KOPT-K1 (cell line): ENCODE results near the gene TSGA10.

Experiments
- H3K27ac ChIP-seq: fragments of 200-600 bp; sonication (generic); 2 replicates; pipeline ENCODE4 v1.5.1; 2016; ENCODE audit warnings: antibody characterized with exemption, mild to moderate bottlenecking, low read depth, low read length; ENCODE audit not compliant: poor library complexity, severe bottlenecking
- H3K36me3 ChIP-seq: fragments of 200-600 bp; sonication (generic); 2 replicates; pipeline ENCODE4 v1.5.1; 2017; ENCODE audit warnings: antibody characterized with exemption, mild to moderate bottlenecking, low read length, moderate library complexity; ENCODE audit not compliant: insufficient read depth
- H3K9me3 ChIP-seq: fragments of 200-600 bp; sonication (generic); 2 replicates; pipeline ENCODE4 v1.5.1; 2017; ENCODE audit warnings: antibody characterized with exemption, low read length, mild to moderate bottlenecking; ENCODE audit not compliant: insufficient read depth, poor library complexity, severe bottlenecking

The TSGA10 gene

GRCh38 chr2:99112617-99113016 is 42.1 kb downstream of the TSGA10 start:
- Histone ChIP-seq H3K9me3 (no peaks in the 10 kb centered on the region), H3K27ac (no peak overlapping the region), H3K36me3 (no peaks in the 10 kb centered on the region)

GRCh38 chr2:99111945-99112344 is 42.8 kb downstream of the TSGA10 start:
- Histone ChIP-seq H3K27ac (no peak overlapping the region), H3K36me3 (no peaks in the 10 kb centered on the region), H3K9me3 (no peaks in the 10 kb centered on the region)

- no peaks in the 10 kb centered on the region for H3K36me3 ChIP-seq
- no peak overlapping the region for H3K27ac ChIP-seq
- H3K9me3 ChIP-seq = no peaks in the 10 kb centered on the region
Measured at GRCh38 chr2:99111236-99111635, 43.5 kb downstream of the TSGA10 start.

- H3K9me3 ChIP-seq = no peaks in the 10 kb centered on the region
- H3K27ac ChIP-seq = no peak overlapping the region
- H3K36me3 ChIP-seq = no peaks in the 10 kb centered on the region
Measured at GRCh38 chr2:99106913-99107312, 47.8 kb downstream of the TSGA10 start.

- H3K27ac ChIP-seq = no peak overlapping the region
- no peaks in the 10 kb centered on the region for H3K36me3 ChIP-seq
- no peaks in the 10 kb centered on the region for H3K9me3 ChIP-seq
Measured at GRCh38 chr2:99104006-99104405, 50.7 kb downstream of the TSGA10 start.

DNA sequence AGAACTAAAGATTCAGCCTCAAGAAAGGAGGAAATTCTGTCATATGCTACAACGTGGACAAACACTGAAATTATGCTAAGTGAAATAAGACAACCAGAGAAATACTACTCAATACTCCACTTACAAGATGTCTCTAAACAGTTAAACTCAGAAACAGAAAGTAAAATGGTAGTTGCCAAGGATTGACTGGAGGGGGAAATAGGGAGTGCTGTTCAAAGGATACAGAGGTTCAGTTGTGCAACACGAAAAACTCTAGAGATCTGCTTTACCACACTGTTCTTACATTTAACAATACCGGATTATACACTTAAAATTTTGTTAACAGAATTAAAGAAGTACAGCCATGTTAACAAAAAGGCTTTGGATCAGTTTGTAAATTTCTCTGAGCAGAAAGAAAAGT is 53.0 kb downstream of the TSGA10 start:
- no peak overlapping the region for H3K27ac ChIP-seq
- no peaks in the 10 kb centered on the region for H3K9me3 ChIP-seq
- no peaks in the 10 kb centered on the region for H3K36me3 ChIP-seq

DNA sequence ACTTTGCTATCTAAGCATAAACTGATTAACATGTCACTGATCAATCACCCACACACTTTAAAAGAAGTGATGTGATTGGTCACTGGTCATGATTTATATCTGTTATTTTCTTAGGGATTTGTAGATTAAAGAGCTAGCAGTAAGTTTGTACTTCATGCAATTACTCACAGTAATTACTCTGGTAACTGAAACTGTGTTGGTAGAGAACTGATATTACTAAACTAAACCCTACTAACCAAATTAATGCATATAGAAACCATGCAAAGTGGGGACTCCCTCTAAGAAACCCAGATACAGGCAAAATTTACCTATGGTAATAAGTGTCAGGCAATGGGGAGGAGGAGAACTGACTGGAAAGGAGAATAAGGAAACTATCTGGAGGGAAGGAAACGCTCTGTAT is 58.0 kb downstream of the TSGA10 start:
- Histone ChIP-seq H3K36me3 (no peaks in the 10 kb centered on the region), H3K27ac (no peak overlapping the region), H3K9me3 (peaks cover 13% of the 10 kb centered on the region)

- H3K36me3 ChIP-seq = no peaks in the 10 kb centered on the region
- no peak overlapping the region for H3K27ac ChIP-seq
- H3K9me3 ChIP-seq = peaks cover 13% of the 10 kb centered on the region
Measured at GRCh38 chr2:99088017-99088416, 66.7 kb downstream of the TSGA10 start.

GRCh38 chr2:99086385-99086784 is 68.4 kb downstream of the TSGA10 start:
- Histone ChIP-seq H3K9me3 (peaks cover 11% of the 10 kb centered on the region), H3K36me3 (no peaks in the 10 kb centered on the region), H3K27ac (no peak overlapping the region)

- Histone ChIP-seq H3K36me3 (no peaks in the 10 kb centered on the region), H3K27ac (no peak overlapping the region), H3K9me3 (peaks cover 11% of the 10 kb centered on the region)
Measured at GRCh38 chr2:99085421-99085820, 69.3 kb downstream of the TSGA10 start.

GRCh38 chr2:99084256-99084655 is 70.5 kb downstream of the TSGA10 start:
- no peaks in the 10 kb centered on the region for H3K36me3 ChIP-seq
- no peak overlapping the region for H3K27ac ChIP-seq
- peaks cover 7% of the 10 kb centered on the region for H3K9me3 ChIP-seq

GRCh38 chr2:99081891-99082290 is 72.9 kb downstream of the TSGA10 start:
- no peak overlapping the region for H3K27ac ChIP-seq
- H3K36me3 ChIP-seq = no peaks in the 10 kb centered on the region
- H3K9me3 ChIP-seq = no peaks in the 10 kb centered on the region

DNA sequence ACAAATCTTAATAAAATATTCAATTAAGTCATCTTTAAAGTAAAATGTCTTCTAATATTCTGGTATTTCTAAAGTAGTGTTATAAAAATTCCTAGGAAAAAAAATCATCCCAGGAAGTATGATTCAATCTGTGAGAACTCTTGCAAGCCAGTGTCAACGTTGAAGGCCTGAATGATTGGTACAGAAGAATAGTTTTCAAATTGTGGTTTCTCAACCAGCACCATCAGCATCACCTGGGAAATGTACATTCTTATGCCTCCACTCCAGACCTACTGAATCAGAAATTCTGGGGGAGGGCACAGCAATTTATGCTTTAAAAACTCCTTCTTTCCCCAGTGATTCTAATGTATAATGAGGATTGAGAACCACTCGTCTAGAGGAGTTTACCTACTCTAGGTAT is 75.5 kb downstream of the TSGA10 start:
- no peaks in the 10 kb centered on the region for H3K9me3 ChIP-seq
- no peak overlapping the region for H3K27ac ChIP-seq
- H3K36me3 ChIP-seq = no peaks in the 10 kb centered on the region

- Histone ChIP-seq H3K9me3 (no peaks in the 10 kb centered on the region), H3K27ac (no peak overlapping the region), H3K36me3 (no peaks in the 10 kb centered on the region)
Measured at GRCh38 chr2:99072551-99072950, 82.2 kb downstream of the TSGA10 start.

DNA sequence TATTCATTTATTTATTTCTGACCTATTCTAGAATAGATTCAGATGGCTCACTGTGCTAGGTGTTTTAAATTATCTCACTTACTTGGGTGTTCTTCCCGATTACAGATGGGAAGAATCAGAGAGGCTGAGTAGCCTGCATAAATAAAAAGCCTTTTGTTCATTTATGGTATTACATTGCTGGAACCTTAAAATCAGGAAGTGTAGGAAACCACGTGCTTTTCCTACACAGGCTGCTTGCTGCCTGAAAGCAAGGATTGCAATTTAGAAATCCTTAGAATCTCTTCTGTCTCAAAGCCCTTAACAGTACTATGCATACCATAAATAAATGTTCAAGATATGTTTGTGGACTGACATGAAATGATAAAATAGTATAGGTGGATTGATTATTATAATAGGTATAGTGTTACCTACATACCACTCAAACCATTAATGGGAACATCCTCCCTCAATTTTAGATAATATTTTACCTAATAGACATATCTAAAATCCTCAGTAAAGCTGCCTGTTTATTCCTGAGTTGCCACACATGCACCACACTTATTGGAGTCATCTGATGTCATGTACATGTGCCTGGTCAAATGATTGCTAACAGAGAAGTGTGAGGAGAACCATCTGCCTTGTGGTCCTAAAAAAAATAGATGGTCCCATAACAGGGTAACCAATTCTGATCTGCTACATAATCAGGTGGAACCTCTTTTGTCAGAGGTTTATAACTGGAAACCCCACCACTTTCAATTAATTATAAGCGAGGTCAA is 86.7 kb downstream of the TSGA10 start:
- Histone ChIP-seq H3K9me3 (no peaks in the 10 kb centered on the region), H3K36me3 (no peaks in the 10 kb centered on the region), H3K27ac (no peak overlapping the region)
